MCF 10A (cell line): ENCODE data around the gene EXOSC10. TPM values are rescaled to one million over a fixed set of nuclear protein-coding genes. Genes with fewer than 3 reads are reported as not detected.
A peak's percentile ranks its signal among the peaks of the same experiment; 100 is the strongest.

Source experiments
- BruUV-seq: library from RNA; stranded (reverse); fragments of 400-500 nt; replicated peaks from 2 replicates; lab custom pipeline; 2021; lab: Mats Ljungman, UMichigan
- CTCF ChIA-PET: fragments of 300-600 bp; sonication (Branson Sonifier 250); formaldehyde crosslinking; extraction: SDS; loops from one replicate; lab custom pipeline; 2021; ENCODE audit warnings: antibody characterized with exemption, inconsistent platforms; lab: Yijun Ruan, JAX
- POLR2A ChIA-PET: fragments of 300-600, 350-650 bp; sonication (Branson Sonifier 250); formaldehyde crosslinking; extraction: SDS; loops from one replicate; lab custom pipeline; 2020; ENCODE audit warnings: antibody characterized with exemption, inconsistent platforms; lab: Yijun Ruan, JAX
- DNase-seq: peaks from one replicate; pipeline ENCODE4 v3.0.0-alpha.2; 2018; ENCODE audit not compliant: unreplicated experiment
- H3K27ac Mint-ChIP-seq: one replicate; pipeline ENCODE4 v1.8.0; 2022; ENCODE audit warnings: mild to moderate bottlenecking, low read depth, mixed read lengths; ENCODE audit not compliant: unreplicated experiment
- H3K27me3 Mint-ChIP-seq: one replicate; pipeline ENCODE4 v1.8.0; 2022; ENCODE audit warnings: mixed read lengths; ENCODE audit not compliant: insufficient read depth, unreplicated experiment
- H3K36me3 Mint-ChIP-seq: one replicate; pipeline ENCODE4 v1.8.0; 2022; ENCODE audit warnings: mild to moderate bottlenecking, moderate library complexity, mixed read lengths; ENCODE audit not compliant: insufficient read depth, unreplicated experiment
- H3K4me1 Mint-ChIP-seq: one replicate; pipeline ENCODE4 v1.8.0; 2022; ENCODE audit warnings: mixed read lengths; ENCODE audit not compliant: insufficient read depth, unreplicated experiment
- H3K4me3 Mint-ChIP-seq: one replicate; pipeline ENCODE4 v1.8.0; 2022; ENCODE audit warnings: mild to moderate bottlenecking, moderate library complexity, mixed read lengths; ENCODE audit not compliant: unreplicated experiment
- H3K9me3 Mint-ChIP-seq: one replicate; pipeline ENCODE4 v1.8.0; 2022; ENCODE audit warnings: mixed read lengths; ENCODE audit not compliant: unreplicated experiment
- CTCF ChIP-seq: fragments of 200-600 bp; IDR thresholded peaks from one replicate; pipeline ENCODE4 v1.8.0; 2022; ENCODE audit warnings: antibody characterized with exemption, mild to moderate bottlenecking; ENCODE audit not compliant: unreplicated experiment
- intact Hi-C: fragments of 100-400 bp; cut with micrococcal nuclease; formaldehyde crosslinking; loops from 2 replicates; pipeline ENCODE4 v1.14.1; 2022
- total RNA-seq: library from RNA; stranded (reverse); gene quantifications from 2 replicates; pipeline ENCODE4 v1.2.3, GENCODE V29; 2022

The EXOSC10 gene
- total RNA-seq, 1 experiment from 2014 or later = 65.1 TPM

- CTCF ChIA-PET = interaction anchor here (3.5 kb wide), 1 partner anchor 22 kb away, joined by 24 read pairs; no protein-coding TSS in a partner anchor
- no peak for DNase-seq
- H3K4me3 Mint-ChIP-seq = peak overlapping the region; percentile 97
- H3K4me1 Mint-ChIP-seq = peaks cover 7% of the 10 kb centered on the region
- H3K9me3 Mint-ChIP-seq = no peaks in the 10 kb centered on the region
- no TSS peak for BruUV-seq
- peaks cover 65% of the 10 kb centered on the region for H3K36me3 Mint-ChIP-seq
- TF ChIP-seq CTCF = no peak
- peak overlapping the region; percentile 92 for H3K27ac Mint-ChIP-seq
- intact Hi-C loops = no loop called here
- POLR2A ChIA-PET = interaction anchor here (0.6 to 2.7 kb wide), 11 partner anchors 19 to 564 kb away, joined by 3 to 30 read pairs (median 5); partner anchors contain the start of genes EXOSC10, TARDBP and UBIAD1
- no peaks in the 10 kb centered on the region for H3K27me3 Mint-ChIP-seq
Observed at GRCh38 chr1:11059155-11059967, 40.3 kb downstream of the EXOSC10 start.

- ChIA-PET CTCF (interaction anchor here (0.7 to 1.4 kb wide), 3 partner anchors 16 to 173 kb away, joined by 4 to 9 read pairs (median 4); no protein-coding TSS in a partner anchor), POLR2A (interaction anchor here (0.7 to 1.6 kb wide), 3 partner anchors 16 to 204 kb away, joined by 3 to 5 read pairs (median 5); partner anchors contain the start of genes EXOSC10 and MTOR)
- no peak for DNase-seq
- BruUV-seq = TSS peak; percentile 23
- intact Hi-C loops = no loop called here
- peak overlapping the region; percentile 97 for H3K4me3 Mint-ChIP-seq
- H3K27ac Mint-ChIP-seq = peak overlapping the region; percentile 92
- no peaks in the 10 kb centered on the region for H3K9me3 Mint-ChIP-seq
- peaks cover 67% of the 10 kb centered on the region for H3K36me3 Mint-ChIP-seq
- peaks cover 7% of the 10 kb centered on the region for H3K4me1 Mint-ChIP-seq
- H3K27me3 Mint-ChIP-seq = no peaks in the 10 kb centered on the region
- no peak for TF ChIP-seq CTCF
Observed at GRCh38 chr1:11058595-11059154, 41.0 kb downstream of the EXOSC10 start.

DNA sequence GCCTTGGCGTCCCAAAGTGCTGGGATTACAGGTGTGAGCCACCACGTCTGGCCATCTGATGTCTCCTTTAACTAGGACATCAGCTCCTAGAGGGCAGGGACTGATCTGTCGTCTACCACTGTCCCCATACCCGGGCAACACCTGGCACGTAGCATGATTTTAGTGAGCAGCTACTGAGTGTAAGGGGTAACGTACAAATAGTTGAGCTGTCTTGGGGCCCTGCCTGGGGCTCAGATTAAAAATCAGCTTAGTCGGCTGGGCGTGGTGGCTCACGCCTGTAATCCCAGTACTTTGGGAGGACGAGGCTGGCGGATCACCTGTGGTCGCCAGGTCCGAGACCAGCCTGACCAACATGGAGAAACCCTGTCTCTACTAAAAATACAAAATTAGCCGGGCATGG, 41.6 kb downstream of the EXOSC10 start:
- no peak for DNase-seq
- Mint-ChIP-seq H3K4me3 (peak overlapping the region; percentile 97), H3K9me3 (no peaks in the 10 kb centered on the region), H3K27me3 (no peaks in the 10 kb centered on the region), H3K27ac (no peak overlapping the region), H3K36me3 (peaks cover 65% of the 10 kb centered on the region), H3K4me1 (peaks cover 7% of the 10 kb centered on the region)
- TF ChIP-seq CTCF = no peak
- BruUV-seq = no TSS peak
- intact Hi-C loops = no loop called here
- CTCF ChIA-PET = interaction anchor here (0.7 to 1.4 kb wide), 3 partner anchors 15 to 174 kb away, joined by 4 to 9 read pairs (median 4); no protein-coding TSS in a partner anchor
- POLR2A ChIA-PET = interaction anchor here (0.7 to 1.6 kb wide), 3 partner anchors 15 to 205 kb away, joined by 3 to 5 read pairs (median 5); partner anchors contain the start of genes EXOSC10 and MTOR

- Mint-ChIP-seq H3K9me3 (no peaks in the 10 kb centered on the region), H3K27me3 (no peaks in the 10 kb centered on the region), H3K4me3 (no peak overlapping the region), H3K27ac (no peak overlapping the region), H3K4me1 (peaks cover 7% of the 10 kb centered on the region), H3K36me3 (peaks cover 65% of the 10 kb centered on the region)
- no peak for DNase-seq
- ChIA-PET CTCF (interaction anchor here (0.6 to 2.3 kb wide), 4 partner anchors 20 to 588 kb away, joined by 3 to 18 read pairs (median 6); no protein-coding TSS in a partner anchor), POLR2A (interaction anchor here (1.4 to 1.6 kb wide), 2 partner anchors 42 to 205 kb away, joined by 5 read pairs; partner anchors contain the start of genes EXOSC10 and MTOR)
- intact Hi-C loops = no loop called here
- no peak for TF ChIP-seq CTCF
- BruUV-seq = no TSS peak
Observed at GRCh38 chr1:11057477-11057876, 42.2 kb downstream of the EXOSC10 start.
